LNCAP (cell line): Measurements from ENCODE around the gene KDM1A.

Experiments
- CTCF ChIP-seq: fragments of 450-650 bp; IDR thresholded peaks from 2 replicates; pipeline ENCODE4 v1.5.1; 2017; ENCODE audit warnings: mild to moderate bottlenecking

The KDM1A gene

GRCh38 chr1:23101887-23102286 lies 82.6 kb downstream of the KDM1A start:
- TF ChIP-seq CTCF: no peak

DNA sequence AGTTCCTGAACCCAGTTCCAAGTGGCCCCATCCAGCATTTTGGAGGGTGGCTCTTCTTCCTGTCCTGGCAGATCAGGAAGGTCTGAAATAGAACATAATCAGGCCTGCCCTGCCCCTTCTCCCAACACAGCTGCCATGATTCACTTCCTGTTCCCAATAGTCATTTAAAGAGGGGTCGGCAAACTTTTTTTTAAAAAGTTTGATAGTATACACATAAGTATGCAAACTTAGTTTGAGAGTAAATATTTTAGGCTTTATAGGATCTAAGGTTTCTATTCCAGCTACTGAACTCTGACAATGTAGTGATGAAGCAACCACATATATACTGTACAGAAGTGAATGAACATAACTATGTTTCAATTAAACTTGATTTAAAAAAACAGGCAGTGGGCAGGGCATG lies 83.0 kb downstream of the KDM1A start:
- TF ChIP-seq CTCF: no peak

DNA sequence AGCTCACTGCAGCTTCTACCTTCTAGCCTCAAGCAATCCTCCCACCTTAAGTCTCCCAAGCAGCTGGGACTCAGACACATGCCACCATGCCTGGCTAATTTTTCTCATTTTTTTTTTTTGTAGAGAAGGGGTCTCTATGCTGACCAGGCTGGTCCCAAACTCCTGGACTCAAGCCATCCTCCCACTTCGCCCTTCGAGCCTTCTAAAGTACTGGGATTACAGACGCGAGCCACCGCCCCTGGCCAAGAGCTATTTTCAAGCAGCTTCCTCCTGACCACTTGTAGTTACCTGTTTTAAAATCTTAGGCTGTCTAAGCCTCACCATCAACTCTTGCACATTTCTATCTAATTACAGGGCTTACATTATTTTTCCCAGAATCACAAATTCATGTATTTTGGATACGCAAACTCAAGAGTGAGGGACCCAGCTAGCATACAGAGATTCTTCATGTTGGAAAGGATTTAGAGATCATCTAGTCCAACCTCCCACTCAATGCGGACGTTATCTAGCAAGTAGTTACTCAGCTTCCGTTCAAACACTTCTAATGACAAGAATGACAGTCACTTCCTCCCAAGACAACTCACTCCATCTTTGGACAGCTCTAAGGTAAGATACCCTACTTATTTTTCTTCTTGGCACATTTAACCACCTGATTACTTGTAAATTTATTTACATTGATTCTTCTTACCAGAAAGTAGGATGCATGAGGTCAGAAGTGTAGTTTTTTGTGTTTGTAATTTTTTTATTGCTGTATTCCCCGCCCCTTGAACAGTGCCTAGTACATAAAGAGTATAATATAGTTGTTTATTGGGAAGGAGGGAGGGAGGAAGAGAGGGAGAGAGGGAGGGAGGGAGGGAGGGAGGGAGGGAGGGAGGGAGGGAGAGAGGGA lies 84.0 kb downstream of the KDM1A start:
- no peak for TF ChIP-seq CTCF

DNA sequence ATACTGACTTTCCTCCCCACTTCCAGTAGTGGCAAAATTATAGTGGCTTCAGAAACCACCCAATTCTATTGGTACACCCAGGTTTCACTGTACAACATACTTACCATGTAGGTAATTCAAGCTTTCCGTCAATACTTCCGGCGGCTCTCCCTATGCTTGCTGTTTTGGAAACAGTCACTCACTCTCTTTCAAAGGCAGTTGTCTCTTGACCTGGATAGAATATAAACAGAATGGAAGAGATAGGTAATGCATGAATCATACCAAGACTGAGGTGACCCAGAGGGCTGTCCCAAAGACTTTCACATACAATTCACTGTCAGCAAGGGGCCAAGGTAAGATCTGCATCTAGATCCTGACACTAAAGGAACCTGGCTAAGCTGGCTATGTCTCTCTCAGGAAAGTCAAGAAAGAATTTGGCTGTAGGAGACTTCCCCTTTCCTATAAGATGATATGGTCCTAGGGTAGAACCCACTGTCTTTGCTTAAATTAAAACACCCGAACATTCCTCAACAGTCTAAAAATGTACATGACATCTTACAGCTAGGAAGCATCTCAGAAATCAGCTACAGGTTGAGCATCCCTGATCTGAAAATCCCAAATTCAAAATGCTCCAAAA lies 89.8 kb downstream of the KDM1A start:
- no peak for TF ChIP-seq CTCF

- TF ChIP-seq CTCF: no peak
These were observed 91.1 kb downstream of the KDM1A start for GRCh38 chr1:23110391-23110790.

GRCh38 chr1:23111600-23112535 lies 92.6 kb downstream of the KDM1A start:
- TF ChIP-seq CTCF: no peak

DNA sequence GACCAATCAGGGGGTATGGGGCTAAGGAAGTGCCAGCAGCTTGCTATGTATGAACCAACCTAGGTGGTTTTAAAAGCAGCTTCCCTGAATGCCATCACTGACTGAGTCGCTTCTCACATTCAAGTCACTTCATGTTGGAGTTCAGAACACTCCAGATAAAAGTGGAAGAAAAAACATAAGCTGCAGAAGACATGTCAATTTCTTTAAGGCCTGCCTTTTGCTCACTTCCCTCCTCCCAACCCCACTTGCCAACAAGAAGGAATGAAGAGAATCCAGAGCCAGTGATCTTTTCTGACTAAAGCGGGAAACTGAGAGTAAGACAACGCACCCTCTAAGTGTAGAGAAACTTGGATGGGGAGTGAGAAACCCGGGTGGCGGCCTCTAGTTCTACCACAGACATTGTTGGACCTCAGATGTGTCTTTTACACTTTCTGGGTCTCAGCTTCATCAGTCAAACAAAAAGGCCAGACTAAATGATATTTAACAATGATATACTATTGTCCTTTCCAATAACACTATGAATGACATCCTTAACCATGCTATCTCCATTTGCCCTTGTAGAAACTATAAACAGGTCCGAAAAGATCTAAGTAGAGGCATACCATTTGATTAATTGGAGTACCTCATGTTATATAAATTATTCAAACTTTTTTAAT lies 95.3 kb downstream of the KDM1A start:
- TF ChIP-seq CTCF: no peak
